Measurements from ENCODE around the gene ADM.

The ADM gene

DNA sequence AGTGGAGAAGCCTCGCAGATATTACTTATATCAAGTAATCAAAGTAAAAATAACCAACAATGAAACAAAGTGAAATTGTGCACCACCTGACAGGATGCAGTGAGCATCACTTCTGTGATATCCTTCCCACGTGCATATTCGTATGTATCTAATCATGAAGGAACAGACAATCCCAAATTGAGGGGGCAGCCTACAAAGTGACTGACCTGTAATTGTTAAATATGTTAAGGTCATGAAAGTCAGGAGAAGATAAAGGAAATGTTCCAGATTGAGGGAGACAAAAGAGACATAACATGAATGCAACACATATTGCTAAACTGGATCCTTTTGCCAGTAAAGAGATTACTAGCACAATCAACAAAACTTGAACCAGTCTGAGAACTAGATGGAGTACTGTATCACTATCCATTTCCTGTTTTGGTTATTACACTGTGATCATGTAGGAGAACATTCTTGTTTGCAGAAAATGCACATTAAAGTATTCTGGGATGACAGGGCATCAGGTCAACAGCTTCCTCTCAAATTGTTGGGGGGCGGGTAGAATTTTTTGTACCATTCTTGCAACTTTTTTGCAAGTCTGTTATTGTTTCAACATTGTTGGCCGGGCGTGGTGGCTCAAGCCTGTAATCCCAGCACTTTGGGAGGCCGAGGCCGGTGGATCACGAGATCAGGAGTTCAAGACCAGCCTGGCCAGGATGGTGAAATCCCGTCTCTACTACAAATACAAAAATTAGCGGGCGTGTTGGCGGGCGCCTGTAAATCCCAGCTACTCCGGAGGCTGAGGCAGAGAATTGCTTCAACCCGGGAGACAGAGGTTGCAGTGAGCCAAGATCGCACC, 12.9 kb upstream of the ADM start:
- DNase-seq (ENCODE audit: low read depth), result no peak

DNA sequence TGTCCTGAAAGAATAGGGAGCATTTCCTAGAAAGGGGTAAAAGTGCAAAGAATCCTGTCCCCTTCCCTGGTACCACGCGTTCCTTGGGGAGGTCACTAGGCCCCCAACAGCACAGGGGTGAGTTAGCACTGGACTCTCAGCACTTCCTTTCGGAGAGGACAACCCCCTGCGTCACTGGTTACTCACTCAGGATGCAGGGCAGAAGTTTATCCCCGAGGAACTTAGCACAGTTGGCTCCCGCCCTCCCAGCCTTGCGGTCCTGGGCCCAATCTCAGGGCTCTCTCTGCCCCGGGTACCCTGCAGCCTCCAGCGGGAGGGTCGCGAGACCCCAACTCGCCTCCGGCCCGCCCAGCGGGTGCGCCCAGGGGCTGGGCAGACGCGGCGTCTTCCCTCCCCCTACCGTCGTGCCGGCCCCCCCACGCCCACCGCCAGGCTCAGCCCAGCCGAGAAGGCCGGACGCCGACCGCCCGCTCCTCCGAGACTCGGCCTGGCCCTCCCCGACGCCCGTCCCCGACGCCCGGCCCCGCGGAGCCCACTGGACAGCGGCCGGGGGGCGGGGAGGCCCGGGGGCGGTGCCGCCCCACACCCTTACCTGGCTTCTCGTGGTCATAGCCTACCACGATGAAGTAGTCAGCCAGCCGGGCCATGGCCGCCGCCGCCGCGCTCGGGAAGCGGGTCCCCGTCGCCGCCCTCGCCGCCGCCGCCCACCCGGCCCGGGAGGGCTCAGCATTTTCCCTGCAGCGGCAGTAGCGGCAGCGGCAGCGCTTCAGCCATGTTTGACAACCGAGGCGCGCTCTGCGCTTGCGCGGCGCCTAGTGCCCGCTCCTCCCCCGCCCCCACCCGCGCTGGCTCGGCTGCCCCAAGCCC, 11.2 kb upstream of the ADM start, which contains the start of gene SBF2:
Gene SBF2 (minus strand): TSS at position 797 of the 867 bp plus-strand sequence. CDS start 150 bp downstream, at position 647.
- DNase-seq (ENCODE audit: low read depth), result peak; percentile 95

DNA sequence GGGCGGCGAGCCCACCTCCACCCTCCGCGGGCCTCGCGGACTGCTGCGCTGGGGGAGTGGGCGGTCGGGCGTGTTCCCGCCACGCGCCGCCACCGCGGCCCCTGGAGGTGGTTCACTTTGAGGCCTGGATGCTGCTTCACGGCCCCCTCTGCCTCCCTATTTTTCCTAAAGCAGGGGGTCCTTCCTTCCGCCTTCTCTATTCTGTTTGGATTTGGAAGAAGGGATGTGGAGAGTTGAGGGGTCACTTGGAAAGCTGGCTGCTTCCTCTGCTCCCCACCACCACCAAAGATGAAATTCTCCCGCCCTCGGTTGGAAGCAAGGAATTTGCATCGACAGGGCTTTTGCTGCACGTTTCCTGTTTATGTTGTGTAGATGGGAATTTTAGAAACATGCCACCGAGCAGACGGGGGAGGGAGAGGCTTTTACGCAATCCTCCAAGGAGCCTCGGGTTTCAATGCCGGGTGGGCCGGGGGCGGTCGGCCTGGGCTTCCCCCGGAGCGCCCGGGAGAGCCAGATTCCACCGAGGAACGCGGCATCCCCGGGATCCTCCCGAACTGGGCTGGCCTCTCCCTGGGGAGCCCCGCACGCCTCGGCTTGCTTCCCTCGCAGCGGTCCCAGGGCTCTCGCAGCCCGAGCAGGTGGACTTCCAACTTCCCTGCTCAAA, 10.5 kb upstream of the ADM start:
- no peak for DNase-seq (ENCODE audit: low read depth)

DNA sequence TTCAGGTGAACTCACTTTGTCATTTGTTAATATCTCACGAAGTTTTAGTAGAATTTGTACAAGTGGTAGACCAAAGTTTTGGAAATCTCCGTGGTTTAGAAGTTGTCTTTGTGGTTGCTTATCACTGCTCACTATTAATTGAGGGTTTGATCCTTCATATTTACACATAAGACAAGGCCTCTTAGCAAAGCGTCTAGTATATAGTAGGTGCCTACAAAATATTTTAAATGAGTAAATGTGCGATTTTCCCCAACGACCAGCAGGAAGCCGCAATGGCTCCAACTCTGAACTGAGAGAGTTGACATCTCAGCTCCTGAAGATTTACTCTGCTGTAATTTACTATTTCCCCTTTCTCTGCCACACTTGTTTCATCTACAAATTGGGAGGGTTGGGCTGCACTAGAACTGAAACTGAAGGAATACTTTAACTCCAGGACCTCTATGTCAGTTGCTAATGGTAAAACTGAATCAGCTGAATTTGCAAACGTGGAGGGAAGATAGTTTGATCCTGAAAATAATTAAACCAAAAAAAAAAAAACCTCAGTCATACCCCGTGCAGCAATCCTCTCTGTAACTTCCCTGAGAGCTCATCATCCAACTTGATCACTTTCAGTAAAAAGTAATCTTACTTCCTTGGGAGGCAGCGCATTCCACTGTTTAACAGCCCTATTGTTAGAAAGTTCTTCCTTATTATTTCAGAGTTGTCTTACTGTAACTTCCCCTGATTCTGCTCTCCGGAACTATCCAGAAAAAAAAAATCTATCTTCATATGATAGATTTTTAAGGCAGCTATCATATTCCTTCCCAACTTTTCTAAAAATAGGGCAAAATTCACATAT, 9.6 kb upstream of the ADM start:
- DNase-seq (ENCODE audit: low read depth), result no peak

DNA sequence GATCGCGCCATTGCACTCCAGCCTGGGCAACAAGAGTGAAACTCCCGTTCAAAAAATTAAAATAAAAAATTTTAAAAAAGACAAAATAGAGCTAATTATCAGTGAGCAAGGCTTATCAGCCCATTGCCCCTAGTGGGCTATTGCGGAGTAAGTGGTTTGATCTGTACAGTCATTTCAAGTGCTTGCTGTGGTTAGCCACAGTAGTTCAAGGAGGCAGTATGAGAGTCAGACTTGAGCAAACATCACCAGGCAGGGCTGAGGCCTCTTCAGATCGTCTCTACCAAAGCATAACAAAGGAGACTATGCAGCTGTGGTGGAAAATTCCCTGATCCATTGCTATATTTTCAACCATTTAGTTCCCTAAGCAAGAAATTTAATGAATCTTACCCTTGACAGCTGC, 6.5 kb upstream of the ADM start:
- DNase-seq (ENCODE audit: low read depth), result peak; percentile 76

DNA sequence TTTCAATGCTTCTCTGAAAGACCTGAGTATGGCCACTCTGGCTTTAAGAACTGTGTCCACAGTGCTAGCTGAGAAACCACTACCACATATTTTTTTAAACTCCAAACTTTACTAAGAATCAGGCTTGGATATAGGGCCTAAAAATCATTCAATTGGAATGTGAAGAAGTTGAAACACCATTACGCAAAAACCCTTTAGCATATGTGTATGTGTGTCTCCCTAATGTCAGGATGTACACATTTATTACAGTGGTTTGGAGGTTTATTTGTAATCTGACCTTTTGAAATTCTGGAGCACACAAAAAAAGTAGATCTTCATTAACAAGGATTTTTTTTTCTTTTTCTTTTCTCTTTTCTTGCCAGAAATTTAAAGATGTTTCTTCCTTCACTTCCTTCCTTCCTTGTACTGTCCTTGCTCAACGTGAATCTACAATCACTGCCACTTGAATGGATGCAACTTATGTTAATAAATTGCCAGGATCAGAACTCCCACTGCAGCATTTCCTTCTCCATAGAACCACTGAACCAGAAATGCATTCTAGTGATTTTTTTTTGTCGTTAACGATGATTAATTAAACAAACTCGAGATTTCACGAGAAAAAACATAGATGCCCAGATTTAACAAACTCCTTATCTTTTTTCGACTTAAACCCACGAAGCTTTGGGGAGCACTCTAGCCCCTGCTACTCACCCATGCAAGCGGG, 3.1 kb upstream of the ADM start:
- peak; percentile 88 for DNase-seq (ENCODE audit: low read depth)

DNA sequence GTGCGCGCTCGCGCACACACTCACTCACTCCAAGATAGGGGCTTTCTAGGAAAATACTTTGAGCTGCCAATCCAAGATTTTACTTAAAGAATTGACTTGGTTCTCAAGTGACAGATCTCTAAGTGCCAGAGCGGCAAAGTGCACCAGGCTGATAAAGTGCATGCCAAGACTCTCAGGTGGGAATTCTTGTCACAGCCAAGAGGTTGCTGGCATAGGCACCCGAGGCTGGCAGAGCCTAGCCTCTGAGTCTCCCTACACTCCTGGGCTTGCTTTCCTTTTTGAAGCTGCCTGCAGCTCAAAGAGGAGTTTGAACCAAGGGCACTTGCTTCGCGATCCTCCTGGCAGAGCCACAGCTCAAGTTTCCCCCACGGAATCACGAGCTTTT, 2.5 kb upstream of the ADM start:
- peak; percentile 34 for DNase-seq (ENCODE audit: low read depth)

DNA sequence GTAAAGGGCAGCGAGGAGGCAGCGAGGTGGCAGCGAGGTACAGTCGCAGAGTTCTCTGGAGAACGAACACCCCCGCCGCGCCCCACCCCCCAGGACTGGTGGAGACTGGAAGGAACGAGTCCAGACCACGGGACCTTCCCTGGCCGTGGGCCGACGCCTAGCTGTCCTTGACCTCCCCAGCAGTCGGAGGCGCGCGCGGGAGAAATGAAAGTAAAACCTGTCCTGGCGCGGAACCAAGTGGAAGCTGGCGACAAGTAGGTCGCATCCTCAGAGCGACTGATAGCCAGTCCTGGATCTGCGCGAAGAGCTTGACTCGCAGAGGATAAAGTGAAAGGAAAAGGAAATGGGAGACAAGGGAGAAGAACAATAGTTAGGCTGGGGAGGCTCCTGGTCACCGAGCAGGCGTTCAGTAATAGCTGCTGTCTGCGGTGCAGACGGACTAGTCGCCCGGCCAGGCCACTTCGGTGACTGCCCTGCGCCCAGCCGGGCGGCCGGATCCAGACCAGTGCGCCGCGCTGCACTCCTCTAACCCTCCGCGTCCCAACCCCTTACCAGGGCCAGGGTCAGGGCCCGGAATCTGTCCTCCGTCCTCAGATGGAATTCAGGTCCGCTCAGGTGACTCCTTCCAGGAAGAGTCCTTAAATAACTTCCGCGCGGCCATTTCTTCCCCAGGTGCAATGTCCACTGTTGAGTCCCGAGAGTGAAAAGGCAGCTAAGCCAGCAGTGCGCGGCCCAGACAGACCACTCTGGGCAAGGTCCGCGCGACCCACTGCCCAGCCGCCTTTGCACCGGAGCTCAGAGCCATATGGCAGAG, 1.9 kb upstream of the ADM start:
- peak; percentile 53 for DNase-seq (ENCODE audit: low read depth)

DNA sequence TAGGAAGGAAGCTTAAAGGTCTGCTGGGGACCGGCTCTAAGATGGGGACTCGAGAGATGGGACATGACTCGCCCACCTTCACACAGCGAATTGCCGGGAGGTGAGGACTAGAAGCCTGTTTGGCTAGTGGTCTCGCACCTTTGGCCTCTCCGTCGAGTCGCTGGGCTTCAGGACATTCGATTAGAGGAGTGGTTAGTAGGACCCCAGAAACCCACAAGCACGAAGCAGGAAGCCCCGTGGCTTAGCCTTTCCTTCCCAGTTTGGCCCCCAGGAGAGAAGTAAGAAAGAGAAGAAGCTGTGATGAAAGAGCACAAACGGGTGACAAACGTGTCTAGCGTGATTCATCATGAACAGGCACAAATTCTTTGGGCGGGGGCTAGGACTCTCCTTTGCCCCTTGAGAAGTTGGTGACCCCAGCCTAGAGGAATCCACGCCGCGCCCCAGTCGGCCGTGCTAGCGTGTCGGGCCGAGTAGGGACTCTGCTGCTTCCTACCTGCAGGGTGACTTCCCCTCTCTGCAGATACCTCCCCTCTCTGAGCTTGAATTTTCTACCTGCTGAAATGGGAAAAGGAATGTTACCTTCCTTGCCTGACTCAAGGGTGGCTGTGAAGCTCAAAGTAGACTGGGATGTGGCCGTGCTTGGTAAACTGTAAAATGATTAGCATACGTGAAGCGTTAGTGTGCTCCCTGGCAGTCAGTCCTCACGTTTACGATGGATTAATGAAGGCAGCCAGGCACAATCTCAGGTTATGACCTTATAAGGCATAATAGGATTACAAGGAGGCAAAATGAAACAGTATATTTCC, 1.1 kb upstream of the ADM start:
- peak; percentile 85 for DNase-seq (ENCODE audit: low read depth)

DNA sequence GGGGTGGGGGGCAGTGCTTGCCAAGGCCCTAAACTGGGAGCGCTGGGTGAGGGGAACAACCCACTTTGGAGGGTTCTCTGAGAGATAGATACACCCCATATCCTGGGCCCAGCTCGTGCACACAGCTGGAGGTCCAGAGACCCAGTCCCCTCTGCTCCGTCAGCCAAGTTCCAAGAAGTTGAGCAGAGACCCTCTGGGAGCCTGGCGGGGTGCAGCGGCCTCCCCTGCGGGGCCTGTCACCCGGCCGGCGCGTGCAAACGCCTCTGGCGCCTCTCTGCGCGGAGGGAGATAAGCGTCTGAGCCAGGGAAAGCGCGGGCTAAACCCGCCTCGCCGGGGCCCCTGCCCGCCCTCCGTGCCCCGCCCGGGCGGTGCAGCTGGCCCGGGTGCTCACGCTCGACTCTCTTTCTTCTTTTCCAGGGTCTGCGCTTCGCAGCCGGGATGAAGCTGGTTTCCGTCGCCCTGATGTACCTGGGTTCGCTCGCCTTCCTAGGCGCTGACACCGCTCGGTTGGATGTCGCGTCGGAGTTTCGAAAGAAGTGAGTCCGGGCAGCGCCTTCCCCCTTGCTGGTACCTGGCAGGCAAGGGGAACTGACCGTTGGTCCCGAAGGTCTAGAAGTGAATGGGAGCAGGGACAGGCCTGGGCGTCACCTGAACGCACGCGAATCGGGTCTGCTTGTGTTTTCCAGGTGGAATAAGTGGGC, 540 bp downstream of the ADM start:
- DNase-seq (ENCODE audit: low read depth), result no peak

DNA sequence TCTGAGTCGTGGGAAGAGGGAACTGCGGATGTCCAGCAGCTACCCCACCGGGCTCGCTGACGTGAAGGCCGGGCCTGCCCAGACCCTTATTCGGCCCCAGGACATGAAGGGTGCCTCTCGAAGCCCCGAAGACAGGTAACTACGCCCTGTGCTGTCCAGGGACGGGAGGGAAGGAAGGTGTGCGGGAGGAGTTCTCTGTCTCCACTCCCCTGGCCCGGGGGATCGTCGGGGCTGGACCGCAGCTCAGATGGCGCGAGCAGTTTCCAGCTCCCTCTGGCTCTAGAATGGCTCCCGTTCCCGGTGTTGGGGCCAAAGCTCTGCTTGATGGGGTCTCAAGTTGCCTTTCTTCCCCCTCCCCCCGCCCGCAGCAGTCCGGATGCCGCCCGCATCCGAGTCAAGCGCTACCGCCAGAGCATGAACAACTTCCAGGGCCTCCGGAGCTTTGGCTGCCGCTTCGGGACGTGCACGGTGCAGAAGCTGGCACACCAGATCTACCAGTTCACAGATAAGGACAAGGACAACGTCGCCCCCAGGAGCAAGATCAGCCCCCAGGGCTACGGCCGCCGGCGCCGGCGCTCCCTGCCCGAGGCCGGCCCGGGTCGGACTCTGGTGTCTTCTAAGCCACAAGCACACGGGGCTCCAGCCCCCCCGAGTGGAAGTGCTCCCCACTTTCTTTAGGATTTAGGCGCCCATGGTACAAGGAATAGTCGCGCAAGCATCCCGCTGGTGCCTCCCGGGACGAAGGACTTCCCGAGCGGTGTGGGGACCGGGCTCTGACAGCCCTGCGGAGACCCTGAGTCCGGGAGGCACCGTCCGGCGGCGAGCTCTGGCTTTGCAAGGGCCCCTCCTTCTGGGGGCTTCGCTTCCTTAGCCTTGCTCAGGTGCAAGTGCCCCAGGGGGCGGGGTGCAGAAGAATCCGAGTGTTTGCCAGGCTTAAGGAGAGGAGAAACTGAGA, 1.4 kb downstream of the ADM start:
- no peak for DNase-seq (ENCODE audit: low read depth)

DNA sequence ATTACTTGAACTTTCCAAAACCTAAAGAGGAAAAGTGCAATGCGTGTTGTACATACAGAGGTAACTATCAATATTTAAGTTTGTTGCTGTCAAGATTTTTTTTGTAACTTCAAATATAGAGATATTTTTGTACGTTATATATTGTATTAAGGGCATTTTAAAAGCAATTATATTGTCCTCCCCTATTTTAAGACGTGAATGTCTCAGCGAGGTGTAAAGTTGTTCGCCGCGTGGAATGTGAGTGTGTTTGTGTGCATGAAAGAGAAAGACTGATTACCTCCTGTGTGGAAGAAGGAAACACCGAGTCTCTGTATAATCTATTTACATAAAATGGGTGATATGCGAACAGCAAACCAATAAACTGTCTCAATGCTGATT, 2.1 kb downstream of the ADM start:
- DNase-seq (ENCODE audit: low read depth), result peak; percentile 33

DNA sequence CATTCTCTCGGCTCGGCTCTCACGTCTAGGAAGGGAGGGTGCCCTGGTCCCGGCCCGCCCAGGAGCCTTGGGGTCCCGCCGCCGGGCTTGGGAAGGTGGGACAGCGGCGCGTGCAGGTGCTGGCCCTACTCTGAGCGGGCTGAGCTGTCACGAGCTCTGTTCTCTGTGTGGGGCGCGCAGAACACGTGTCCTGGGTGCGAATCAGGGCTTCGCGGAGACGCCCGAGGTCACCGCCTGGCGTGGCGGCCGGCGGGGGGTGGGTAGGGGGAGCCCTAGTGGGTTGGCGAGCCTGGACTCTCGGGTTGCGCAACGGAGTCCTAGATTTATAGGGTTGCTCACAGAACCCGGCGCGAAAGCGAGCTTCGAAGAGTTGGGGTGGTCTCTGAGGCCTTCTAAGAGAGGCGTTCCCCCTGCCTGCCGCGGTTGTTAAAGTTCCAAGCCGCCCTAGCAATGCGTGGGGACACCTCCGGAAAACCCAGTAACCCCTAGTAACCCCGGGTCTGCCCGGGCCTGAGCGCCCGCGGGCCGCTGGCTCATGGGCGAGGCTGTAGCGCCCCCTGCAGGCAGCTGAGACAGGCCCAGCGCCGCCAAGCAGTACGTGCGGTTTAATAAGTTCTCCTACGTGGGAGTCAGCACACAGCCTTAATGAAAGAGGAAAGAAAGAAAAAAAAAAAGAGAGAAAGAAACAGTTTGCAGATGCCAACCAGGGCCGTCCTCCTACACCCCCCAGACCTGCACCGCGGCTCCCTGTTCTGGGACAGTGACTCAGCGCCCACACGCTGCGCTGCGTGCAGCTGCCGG, 2.7 kb downstream of the ADM start:
- DNase-seq (ENCODE audit: low read depth), result peak; percentile 82

DNA sequence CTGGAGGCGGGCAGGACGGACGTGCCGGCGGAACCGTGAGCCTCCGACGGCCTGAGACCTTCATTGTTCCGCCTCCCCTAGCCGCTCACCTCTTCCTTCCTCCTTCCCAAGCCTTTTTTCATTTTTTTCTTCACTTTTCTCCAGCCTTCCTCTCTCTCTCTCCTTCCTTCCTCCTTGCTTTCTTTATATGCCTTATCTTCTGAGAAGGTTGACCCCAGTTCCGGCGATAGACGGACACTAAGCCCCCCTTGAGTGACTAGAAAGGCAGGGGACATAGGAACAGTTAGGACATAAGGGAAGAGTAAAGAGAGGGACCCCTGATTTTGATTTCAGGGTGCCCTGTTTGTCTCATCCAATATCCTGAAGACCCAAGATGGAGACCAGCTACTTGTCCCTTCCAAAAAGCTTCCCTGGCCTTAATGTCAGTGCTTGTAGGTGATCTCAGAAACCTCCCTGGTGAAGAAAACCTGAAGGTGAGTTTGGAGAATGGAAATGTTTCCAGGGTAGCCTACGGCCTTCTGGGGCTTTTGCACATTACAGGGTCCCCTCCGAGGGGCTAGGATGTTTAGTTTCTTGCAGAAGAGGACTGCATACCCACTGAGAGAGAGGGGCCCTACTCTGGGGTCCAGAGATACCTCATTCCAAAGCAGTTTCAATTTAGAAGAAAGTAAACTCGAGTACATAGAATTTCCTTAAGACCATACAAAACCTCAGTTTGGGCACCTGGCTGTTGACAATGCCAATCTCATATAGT, 3.5 kb downstream of the ADM start:
- peak; percentile 87 for DNase-seq (ENCODE audit: low read depth)

DNA sequence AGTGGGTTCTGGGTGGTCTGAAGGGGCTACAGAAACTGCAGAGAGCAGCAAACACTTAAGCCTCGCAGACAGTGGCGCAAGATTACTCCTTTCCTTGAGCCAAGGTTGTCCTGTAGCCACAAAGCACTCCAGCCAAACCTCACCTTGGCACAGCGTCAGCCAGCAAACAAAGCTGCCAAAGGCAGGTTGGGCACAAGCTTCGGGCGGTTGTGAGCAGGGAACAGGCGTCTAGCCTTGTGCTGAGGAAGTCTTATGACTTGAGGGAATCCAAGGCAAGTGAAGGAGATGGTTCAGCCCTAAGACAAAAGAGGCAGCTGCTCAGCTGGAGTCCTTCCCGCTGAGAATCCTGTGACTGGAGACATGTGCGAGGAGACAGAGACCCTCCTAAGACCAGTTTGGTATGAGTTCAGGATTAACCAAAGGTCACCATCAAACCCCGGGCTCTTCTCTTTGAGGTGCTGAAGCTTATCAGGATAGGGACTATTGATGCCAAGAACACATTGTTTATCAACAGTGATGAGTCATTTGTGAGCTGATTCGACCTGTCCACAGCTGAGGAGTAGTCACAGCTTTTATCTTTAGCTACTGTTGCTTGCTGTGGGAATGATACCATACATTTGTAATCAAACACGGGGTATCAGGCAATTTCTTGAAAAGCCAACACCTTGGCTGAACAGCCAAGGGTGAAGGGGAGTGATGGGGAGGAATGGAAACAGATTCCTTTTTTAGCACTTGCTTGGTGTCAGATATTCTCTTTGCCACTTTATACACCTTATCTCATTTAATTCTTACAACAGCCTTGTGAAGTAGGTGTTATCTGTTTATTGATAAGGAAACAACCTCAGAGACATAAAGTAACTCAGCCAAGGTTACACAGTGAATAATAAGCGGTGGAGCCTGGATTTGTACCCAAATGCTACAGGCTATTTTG, 4.6 kb downstream of the ADM start:
- peak; percentile 98 for DNase-seq (ENCODE audit: low read depth)
